Activated CD4-positive, alpha-beta T cell treated with anti-CD3 and anti-CD28 coated beads for 4 hours (primary cell): ENCODE measurements around the gene POLG.

Experiments used
- DNase-seq, 2 donors: peaks; one replicate each; pipeline ENCODE4 v3.0.0-alpha.2; 2020

POLG gene

DNA sequence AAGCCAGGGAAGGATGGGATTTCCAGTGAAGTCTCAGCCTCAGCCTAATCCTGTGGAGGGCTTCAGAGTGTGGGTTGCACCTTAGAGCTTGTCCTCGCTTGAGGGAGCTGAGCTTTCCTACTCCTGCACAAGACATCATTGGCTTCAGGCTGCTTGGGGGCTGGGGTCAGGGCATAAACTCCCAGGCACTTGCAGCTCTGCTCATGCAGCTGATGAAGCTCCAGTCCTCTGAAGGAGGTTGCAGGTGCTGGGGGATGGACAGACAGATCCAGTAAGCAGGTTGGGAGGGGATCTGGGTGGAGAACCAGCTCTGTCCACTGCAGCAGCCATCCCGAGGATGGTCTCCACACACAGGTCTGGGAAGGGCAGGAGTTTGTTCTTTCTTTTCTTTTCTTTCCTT, 19.4 kb upstream of the POLG start:
- DNase-seq, result no peak

- DNase-seq, result no peak
Observed at GRCh38 chr15:89352476-89352875, 17.9 kb upstream of the POLG start.

DNA sequence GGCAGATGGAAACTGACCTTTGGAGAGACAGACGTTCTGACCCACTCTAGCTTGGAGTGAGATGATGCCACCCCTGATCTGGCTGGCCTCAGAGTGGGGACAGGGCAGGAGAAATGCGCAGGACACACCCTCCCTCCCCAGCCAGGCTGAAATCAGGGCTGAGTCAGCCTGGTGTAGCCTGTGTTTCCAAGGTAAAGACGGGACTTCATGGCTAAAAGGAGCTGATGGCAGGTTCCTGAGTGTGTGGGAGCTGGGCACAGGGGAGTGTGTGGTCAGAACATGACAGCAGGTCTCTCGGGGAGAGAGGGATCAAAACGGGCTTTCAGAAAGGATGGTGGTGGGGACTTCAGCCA, 14.6 kb upstream of the POLG start:
- no peak for DNase-seq

- DNase-seq, result no peak
Observed at GRCh38 chr15:89346516-89347231, 12.1 kb upstream of the POLG start.

DNA sequence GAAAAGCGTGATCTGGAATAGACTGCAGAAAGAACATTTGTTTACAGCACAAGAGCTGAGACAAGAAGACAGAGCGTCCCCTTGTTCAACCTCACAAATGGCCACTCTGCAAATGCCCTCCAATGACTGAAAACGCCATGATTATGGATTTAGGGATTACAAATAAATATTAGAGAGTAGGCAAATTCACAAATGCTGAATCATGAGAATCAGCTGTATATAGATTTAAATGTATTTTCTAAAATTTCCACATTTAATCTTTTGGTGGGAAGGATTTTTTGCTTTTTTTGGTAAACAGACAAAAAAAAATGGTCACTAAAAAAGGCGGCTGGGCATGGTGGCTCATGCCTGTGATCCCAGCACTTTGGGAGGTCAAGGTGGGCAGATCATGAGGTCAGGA, 10.6 kb upstream of the POLG start:
- no peak for DNase-seq

GRCh38 chr15:89342840-89343239, 8.2 kb upstream of the POLG start:
- DNase-seq, result no peak

GRCh38 chr15:89341316-89342005, 6.8 kb upstream of the POLG start:
- no peak for DNase-seq

DNA sequence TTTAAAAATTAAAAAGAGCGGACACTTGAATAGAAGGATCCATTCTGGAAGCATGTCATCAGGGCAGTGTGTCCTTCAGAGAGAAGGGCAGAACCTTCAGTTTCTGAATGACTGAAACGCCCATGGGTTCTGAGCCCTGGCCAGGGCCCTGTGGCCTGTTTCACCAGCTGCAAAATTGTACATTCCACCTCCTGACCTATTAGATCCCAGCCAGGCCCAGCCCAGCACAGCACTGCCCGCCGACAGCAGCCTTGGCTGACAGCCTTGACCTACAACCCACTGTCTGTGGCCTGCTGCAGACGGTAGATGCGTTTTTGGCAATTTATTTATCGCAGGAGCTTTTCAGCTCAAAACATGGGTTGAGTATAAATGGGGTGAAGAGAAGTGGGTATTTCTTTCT, 5.9 kb upstream of the POLG start:
- no peak for DNase-seq

DNA sequence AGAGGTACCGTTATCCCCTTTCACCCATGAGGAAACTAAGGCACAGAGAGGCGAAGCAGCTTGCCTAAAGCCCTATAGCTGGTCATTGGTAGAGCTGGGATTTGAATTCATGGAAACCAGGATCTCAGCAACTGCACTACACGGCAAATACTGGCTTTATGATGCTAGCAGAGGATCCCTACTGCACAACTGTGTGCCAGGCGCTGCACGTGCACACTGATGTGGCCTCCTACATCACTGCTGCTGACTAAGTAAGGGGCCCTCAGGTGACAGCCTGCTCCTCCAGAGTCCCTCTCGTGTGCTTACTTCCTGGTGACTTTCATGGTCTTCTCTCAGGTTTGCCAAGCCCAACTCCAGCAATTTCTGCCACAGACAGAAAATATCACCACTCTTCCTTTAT, 3.4 kb upstream of the POLG start:
- no peak for DNase-seq

GRCh38 chr15:89335298-89336041, 846 bp upstream of the POLG start:
- DNase-seq, result no peak

DNA sequence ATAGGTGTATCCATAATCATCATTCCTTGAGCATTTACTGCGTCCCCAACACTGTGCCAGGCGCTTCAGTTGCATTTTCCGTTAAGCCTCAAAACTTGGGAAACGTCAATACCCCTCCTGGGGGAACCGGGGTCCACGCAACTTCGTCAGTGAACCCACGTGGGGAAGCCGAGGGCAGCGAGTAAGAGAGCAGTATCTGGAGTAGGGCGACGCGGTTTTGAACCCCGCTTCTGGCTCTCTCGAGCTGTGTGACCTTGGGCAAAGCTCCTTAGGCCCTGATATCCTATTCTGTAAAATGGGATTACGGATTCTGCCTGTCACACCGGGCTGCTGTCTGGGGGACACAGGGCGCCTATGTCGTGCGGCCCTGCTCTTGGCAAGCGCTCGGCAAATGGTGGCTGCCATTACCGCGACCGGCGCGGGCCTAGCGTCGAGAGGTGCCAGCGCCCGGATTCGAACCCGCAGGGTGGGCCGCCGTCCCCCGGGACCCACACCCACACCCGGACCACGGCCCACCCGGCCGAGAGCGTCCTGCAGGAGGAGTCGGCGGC, 590 bp downstream of the POLG start:
- DNase-seq, result no peak

DNA sequence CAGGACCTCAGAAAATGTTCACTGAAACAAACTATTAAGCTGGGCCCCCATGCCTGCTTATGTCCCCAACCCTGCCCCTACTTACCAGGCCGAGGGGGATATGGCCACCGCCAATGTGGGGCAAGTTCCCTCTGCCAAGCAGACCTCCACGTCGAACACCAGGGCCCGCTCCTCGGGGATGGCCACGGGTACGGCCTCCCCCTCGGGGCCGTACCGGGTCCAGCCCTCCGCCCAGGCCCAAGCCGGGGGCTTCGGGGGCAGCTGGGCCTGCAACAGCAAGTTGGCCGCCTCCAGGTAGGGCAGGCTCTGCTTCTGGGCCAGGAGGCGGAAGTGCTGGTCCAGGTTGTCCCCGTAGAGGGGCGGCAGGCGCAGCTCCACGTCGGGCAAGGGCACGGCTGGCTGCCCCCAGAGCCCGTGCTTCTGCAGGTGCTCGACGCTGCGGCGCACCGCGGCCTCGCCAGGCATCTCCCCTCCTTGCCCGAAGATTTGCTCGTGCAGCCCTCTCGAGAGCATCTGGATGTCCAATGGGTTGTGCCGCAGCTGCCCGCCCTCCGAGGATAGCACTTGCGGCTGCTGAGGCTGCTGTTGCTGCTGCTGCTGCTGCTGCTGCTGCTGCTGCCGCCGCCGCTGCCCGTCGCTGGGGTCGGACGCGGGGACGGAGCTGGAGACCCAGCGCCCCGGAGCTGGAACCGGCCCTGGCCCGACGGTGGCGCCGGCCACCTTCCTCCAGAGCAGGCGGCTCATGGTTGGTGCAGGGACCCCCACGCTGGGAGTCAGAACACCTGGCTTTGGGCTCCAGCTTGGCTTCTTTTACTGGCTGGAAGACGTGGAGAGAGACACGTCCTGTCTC, 1.4 kb downstream of the POLG start:
- no peak for DNase-seq

- DNase-seq, result no peak
Observed at GRCh38 chr15:89332446-89332845, 2.2 kb downstream of the POLG start.

- no peak for DNase-seq
Observed at GRCh38 chr15:89330881-89331595, 3.6 kb downstream of the POLG start.

GRCh38 chr15:89330119-89330518, 4.5 kb downstream of the POLG start:
- DNase-seq, result no peak

DNA sequence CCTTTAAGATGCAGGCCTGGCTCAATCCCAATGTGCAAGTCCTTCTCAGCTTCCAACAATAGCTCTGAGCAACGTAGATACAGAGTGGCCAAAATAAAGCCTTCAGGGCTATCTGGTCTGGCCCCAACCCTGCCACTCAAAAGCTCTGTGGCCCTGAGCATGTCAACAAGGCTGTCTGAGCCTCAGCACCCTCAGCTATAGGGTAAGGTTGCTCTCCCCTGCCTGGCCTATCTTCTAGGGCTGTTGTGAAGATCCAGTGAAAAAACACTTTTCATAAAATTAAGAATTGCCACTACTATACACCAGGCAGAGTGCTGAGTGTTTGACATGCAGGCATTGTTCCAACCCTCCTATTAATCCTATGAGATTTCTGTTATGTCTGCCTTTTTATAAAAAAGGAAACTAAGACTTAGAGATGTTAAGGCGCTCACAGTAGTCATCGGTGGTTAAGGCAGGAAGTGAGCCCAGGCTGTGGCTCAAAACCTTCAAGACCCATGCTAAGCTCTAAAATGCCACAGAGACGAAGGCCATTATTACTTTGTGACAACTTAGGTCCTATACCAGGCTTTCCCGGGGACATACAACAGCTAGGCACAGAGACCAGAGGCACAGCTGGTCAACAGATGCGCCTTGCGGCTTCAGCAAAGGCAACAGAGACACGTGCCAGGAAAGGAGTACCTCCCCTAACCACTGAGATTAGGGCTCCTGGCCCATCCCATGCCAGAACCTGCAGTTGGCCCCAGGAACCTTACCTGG, 5.1 kb downstream of the POLG start:
- DNase-seq, result no peak

DNA sequence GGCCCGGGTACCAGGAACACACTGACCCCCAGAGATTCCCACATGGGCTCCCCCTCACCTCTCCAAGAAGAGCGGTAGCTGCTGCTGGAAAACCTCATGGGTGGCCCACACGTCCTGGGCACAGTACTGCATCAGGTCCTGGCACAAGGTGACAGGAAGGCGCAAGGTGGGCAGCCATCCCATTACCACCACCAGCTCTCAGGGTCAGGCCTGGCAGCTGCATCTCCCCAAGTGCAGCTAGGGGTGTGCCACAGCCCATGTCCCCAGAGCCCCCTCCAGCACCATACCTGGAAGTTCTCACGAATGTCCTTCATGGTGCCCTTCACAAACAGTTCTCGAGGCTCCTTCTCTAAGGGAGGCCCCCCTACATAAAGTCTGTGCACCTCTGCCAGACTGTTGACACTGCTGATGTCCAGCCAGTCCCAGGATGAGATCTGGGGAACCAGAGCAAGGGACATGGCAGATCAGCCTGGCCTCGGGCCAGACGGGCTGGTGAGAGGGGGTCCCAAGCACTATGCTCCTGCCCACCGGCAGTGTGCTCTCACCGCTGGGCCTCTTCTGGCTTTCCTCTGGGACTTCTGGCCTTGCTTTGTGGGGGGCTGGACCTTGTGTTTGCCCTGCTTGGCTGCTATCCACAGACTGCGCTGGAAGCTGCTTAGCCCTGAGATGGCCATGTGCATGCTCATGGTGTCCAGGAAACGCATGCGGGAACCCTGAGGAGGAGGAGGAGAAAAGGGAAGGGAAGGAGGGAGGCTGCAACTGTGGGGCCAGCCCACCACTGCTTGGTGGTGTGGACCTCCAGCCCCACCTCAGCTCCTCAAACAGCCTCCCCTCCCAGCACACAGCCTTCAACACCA, 6.0 kb downstream of the POLG start:
- DNase-seq, result no peak

GRCh38 chr15:89327113-89327512, 7.5 kb downstream of the POLG start:
- no peak for DNase-seq

- no peak for DNase-seq
Observed at GRCh38 chr15:89326316-89326715, 8.3 kb downstream of the POLG start.

- DNase-seq, result no peak
Observed at GRCh38 chr15:89325039-89325803, 9.4 kb downstream of the POLG start.
